Anterior cingulate cortex (tissue), 58 donors: ENCODE data around the gene ZIC4.

Source experiments
- DNase-seq, 58 donors: peaks; one replicate each; lab custom pipeline; 2025; lab: John Stamatoyannopoulos, UW

Gene ZIC4

DNA sequence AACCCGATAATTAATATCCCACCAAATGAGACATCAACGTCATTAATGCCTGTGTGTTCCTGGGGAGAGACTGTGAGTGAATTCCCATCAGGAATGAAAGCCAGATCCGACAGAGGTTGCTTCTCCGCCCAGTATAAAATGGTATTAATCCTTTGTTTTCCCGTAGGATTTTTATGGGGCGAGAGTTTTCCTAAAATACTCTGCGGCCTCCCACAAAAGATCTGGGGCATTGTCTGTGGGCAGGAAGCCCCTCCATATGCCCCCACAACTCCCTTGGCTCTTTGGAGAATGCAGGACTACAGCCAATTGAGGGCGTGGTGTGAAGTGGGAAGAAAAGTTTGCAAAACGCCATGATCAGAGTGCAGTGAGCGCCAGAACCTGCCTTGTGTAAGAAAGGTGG lies 26.7 kb downstream of the ZIC4 start:
- DNase-seq: no peak

DNA sequence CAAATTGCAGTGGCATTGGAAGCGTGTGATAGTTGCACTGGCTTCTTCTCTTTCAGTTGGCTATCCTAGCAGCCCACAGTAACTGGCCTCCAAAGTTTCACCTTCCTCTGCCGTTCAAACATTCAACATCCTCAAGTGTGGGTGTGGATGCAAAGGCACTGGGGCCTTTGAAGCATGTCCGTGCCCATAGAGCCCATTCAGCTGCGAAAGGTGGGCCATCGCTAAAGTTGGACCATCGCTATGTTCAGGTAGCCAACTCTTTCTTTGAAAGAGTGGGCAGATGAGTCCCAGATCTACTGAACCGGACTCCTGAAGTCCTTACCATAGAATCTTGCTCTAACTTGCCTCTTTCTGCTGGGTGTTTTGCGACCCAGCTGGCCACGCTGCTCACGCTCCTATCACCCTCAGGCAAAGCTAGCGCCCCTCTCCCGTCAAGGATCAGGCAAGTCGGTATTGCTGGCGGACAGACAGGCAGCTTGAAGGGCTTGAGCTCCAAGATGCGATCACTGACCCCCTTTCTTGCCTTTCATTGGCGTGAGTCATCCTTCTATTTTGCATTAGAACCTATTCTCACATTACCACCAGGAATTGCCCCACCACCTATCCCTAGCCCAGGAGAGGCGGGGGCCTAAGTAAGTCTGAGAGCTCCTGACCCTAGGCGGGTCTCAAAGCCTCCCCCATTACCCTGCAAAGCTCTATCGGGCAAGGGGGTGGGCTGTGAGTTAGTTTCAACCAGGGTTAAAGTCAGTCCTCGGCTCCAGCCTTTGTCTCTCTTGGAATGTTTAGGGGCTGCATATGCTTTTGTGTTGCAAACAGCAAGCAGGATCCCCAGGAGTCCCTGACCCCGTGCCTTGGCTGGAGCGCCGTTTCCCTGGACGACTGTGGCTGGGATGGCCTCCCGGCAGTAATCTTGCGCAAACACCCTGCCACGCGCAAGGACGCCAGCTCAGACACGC lies 28.7 kb downstream of the ZIC4 start:
- peak in 15 of 58 donors; percentile 7 to 79 (median 26) for DNase-seq

DNA sequence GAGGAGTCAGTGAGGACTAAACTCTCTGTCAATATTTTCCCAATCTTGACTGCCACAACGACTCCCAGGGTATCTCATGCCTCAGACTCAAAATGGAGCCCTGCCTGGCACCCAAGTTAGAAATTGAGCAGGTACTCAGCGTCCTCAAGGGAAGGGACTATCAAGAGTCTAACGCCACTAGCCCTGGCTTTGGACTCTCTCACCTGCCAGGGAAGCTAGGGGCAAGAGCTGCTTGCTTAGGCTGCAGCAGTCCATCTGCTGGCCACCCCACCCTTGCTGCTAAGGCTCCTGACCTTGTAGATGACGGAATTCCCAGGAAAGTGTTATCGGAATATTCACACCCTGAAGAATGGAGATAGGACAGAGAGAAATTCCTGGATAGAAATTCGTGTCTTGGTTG lies 33.0 kb downstream of the ZIC4 start:
- DNase-seq: no peak

DNA sequence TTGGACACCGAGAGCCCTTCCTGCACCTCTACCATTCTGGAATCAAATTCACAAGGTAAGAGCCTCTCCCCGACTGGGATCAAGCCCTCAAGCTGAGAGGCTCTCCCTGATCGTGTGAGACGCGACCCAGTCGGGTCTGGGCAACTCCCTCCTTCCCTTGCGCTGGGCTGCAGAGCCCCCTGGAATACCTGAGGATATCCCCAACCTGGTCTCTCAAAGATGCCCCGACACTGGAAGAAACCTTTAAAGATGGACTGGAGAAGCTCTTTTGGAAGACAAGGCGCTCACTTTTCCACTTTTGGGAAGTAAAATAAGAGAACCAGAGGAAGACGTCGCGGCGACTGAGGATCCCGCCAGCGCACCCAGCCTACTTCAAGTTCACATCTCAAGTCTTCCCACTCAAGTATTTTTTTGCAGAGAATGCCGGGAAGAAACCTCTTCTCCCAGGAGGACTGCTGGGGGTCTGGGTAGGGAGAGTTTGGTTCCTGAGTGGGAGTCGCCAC lies 33.8 kb downstream of the ZIC4 start:
- DNase-seq: no peak

DNA sequence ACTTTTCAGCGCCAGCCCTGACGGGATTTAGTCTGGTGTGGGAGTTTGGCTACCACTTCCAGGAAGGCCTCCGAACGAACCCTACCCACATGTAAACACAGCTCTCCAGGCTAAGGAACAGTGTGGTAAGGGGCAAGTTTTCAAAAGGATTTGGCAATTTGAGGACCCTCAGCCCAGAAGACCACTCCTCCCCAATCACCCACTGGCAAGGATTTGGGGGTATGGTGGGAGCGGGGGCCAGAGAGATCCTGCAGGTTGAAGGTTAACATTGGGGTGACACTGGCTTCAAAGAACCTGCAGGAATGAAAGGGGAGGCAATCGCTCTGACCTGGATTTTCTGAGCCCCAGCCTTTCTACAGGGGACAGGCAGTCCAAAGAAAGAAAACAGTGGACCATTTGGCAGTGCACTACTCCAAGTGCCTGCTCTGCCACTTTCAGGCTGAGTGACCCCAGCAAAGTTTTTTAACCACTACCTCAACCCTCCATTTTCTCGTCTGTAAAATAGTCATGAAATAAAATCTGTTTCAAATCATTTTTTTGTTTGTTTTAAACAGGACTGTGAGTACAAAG lies 34.5 kb downstream of the ZIC4 start:
- DNase-seq: no peak

DNA sequence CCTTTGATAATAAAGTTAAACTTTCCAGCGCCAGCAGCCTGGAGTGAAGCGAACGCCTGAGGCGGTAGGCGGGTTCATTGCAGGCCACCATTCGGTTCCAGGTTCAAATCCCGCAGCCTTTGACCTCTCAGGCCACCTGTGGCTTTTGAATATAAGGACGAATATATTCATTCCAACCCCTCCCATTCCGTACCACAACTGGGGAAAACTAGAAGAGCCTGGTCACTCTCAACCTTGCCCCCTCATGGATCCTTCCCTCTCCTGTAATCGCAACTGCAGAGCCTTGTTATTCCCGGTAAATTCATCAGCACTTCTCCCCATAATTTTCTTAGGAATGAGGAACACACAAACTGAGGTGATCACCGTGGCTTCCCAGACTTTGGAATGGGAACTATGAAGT lies 35.2 kb downstream of the ZIC4 start:
- DNase-seq: no peak

DNA sequence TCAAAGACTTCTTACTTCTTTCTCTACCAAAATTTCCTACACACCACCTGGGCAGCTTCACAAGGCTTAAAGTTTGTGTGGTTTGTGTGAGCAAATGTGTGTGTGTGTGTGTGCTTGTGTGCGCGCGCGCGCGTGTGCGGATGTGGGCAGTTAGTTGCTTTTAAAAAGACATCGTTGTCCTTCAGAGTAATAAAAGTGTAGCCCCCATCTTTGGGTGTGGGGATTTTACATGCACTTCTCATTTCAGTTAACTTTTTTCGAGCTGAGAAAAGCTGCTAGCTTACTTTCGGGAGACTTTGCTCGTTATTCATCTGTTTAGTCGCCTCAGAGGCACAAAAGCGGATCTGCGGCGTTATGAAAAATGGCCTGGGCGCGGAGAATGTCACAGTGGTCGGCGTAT lies 36.0 kb downstream of the ZIC4 start:
- DNase-seq: no peak

DNA sequence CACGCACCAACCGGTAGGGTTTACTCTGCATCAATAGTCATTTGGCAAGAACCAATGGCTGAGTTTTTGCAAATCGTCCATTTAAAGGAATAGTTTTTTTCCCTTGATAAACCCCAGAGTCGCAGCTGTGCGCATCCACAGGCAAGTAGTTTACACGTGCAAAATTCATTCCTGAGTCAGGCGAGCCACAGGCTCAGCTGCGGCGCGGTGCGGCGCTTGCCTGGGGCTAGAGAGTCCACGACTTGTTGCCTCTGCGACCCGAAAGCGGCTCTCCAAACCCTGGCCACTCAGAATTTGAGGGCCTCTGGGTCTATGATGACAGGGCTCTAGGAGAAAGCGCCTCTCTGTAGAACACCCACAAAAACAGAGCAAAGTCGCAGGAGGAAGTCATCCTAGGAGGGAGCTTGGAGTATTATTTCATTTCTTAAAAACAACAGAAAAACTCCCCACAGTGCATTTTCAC lies 36.7 kb downstream of the ZIC4 start:
- no peak for DNase-seq

DNA sequence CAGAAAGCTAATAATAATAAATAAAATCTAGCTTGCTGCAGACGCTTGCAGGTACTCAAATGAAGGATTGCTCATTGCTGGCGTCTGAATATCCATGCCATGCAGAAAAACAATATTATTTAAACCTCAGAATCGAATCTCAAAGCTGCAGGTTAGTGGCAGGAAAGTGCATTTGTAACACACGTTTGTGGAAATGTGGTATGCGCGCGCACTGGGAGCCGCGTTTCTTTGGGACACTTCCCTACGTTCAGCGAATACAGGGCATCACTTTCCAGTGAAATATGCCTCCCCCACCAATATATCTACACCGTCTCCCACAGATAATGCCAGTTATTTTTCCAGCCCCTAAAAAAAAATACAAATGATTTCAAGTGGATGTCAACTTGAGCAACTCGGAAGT lies 37.1 kb downstream of the ZIC4 start:
- DNase-seq: no peak

DNA sequence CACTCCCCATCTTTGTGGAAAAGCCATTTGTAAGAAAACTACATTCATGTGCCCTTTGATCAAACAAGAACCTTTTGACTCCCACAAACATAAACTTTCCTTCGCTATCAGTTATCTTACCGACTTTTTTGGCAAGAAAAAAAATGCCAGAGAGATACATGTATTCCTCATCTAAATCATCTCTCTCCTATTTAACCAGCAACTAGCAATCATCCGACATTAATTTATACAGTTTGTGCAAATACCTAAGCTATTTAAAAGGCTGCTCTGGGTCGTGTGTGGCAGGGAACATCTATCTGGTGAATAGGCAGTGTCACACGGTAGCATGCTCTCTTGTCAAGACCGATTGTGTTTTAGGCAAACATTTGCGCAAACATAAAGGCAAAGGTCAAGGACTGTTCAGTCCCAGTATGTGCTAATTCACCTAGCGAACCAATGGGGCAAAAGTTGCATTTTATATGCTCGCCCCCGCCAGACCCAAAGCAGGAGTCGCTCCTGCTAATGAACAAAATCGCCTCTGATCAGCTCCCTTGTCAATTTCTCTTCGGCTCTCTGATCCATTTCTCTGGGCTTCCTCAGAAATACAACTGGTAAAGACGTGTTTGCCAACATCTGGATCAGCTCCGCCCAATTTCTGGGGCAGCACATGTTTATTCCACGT lies 37.7 kb downstream of the ZIC4 start:
- DNase-seq: no peak

DNA sequence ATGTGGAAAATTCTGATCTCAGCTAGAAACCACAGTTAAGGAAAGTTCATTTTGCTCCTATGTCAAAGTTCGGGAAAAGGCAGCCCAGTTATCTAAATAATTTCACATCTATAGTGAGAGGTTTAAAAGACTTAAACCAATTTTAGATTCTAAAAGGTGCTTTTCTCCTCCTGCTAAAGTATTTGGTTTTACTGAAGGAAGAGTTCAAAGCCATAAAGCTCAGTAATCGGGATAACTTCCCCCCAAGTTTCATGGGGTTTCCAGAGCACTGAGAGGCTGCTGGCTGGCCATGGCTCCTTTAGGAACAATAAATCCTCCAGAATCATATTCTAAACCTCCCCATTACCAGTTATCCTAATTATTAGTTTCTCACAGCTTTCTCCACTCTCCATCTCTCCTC lies 38.2 kb downstream of the ZIC4 start:
- no peak for DNase-seq

DNA sequence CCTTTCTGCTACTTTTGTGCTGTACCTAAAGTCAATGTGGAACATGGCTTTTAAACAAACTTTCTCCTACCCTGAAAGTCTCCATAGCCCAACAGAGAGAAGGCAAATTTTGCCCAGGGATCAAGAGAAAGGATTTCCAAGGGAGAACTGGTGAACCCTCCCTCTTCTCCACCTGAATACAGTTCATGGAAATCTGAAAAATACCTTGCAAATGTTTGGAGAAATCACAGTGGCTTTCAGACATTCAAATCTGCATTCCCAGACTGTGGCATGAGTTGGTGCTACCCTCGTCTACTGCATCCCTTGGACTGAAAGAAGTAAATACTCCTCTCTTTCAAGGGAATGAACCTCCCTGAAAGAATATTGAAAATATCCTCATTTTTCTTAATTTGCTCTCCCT lies 38.7 kb downstream of the ZIC4 start:
- no peak for DNase-seq

DNA sequence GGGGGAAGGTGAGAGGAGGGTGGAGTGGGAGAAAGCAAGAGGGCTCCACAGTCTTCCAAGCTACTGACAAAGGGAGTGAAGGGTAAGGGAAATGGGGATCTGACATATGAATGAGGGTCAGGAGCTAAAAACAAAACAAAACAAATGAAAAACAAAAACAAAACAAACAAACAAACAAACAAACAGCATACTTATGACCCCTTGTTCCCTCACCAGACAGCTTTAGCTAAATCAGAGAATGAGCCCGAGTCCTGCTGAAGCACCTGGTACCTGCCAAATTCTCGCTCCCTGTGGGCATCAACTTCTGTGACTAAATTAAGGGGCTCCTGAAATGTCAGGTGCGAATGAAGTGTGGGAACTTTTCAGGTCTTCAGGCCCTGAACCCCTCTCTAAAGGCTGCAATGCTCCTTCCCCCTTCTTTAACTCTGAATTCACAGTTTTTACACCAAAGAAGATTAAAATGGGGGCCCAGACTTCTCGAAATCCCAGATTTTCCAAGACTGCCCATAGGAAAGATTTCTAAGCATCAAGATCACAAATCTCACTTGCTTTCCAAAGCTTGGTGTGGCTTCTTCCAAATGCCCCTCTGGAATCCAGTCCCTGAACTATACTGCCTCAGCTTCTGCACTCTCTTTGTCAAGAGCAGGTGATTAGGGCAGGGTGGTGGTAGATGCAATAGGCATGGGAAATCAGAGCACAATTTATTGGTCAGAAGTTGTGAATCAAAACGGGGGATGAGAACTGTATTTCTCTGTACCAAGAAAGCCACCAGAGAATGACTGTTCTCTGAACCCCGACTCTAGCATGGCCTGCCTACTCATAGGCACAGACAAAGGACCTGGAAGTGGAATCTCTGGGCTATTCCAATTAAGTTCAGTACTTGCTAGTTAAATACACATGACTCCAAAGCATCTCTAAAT lies 40.9 kb downstream of the ZIC4 start:
- no peak for DNase-seq

DNA sequence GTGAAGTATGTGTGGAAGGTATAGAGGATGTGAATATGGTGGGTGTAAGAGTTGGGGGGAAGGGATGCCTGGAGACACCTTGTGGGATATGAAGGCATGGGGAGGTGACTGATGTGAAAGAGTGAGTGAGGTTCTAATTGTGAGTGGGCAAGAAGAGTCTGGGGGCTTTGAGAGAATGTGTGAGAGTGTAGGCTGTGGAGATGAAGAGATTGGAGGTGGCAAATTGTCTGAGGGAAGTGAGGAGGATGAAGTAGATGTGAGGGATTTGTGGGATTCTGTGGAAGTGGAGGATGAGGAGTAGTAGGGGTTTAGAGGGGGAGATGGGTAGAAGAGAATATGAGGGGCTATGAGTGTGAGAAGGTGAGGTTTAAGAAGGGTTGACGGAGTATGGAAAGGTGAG lies 41.6 kb downstream of the ZIC4 start:
- DNase-seq: no peak

DNA sequence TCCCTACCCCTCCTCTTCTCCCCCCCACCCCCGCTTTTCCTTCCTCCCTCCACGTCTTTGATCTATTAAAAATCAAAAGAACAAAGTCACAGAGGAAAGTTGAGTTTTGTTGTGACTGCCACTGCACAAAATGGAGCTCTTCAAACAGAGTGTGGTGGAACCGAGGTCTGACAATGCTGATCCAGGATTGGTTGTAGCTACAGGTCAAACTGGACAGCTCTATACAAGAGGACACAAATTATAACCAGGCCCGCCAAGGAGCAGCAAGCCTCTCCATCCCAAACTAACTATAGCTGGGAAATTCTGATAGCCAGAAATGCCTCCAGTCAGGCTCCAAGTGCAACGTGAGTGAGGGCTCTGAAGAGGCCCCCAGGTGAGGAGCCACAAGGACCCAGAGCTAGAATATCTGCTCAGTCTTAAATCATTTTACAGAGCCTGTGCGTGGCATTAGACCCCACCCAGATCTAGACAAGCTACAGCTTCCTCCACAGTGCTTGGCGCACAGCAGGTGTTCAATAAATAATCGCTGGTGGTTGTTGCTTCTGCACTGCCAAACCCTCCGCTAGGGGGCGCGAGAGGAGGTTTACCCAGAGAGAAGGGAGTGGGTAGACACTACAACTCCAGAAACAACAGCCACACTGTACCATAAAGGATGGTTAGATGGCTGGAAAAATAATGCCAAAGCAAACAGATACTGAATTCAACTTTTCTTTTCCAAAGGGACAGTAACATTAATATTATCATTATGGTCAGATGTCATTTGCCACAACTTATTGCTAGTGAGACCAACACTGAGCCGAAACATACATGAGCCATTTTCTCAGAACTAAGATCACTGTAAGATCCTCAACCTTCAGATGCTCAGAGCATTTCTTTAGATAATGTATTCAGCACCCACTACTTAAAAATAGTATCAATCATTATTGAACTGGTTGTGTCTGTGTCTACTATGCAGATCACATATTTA lies 44.6 kb downstream of the ZIC4 start:
- peak in 3 of 58 donors; percentile 3 to 22 (median 4) for DNase-seq

DNA sequence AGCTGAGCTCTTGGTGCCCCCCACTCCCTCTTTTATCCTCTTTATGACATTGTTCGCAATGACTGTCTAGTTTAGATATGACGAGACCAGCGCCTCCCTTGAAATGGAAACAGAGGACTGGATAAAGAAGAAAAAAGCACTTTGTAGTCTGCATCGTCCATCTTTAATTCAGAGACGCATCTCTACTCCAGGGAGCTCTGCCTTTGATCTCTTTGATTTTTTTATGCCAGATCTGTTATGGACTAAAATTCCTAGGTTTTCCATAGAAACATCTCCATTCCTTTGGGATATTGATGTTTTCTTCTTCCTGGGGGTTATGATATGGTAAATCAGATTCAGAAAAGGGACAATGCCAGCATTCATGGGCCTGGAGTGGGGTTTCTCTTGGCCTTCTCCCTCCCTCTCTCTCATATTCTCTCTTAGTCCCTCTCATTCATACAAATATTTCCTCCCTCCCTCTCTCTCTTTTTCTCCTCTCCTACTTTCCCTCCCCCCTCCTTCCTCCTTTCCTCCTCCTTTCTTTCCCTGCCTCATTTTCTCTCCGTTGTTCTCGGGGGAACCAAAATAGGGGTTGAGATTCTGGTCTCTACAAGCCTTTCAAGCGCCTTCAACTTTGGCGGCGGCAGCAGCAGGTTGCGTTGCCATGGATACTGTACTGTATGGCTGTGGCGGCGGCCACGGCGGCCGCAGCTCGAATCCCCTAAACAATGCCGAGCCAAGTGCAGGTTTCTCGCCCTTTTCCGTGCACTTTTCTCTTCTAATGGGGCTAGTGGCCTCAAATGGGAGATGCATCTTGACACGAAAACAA lies 45.5 kb downstream of the ZIC4 start:
- no peak for DNase-seq

DNA sequence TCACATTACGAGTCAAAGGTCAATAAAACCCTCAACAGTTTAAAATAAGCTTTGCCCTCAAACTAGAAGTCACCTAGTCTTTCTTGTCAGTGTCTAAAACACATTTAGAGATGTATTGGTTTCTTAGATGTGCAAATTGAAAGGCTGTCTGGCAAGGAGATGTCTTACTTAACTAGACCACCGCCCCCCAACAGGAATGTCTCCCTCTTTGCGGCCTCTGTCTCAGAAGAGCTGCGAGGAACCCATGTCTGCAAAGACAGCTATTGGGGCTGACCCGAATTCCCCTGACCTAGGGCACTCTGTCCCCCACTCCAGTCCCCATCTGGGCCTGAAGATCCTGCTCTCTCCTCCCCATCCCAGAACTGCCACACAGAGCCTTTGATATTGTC lies 46.3 kb downstream of the ZIC4 start:
- no peak for DNase-seq
